Motor neuron (in vitro differentiated cells): Measurements from ENCODE around the gene SDC4. TPM values are rescaled to one million over a fixed set of nuclear protein-coding genes. Genes with fewer than 3 reads are reported as not detected.

Source experiments
- ATAC-seq, 8 experiments: fragments of 200-7000 bp; cut with Tn5 transposase; replicated peaks in 6 of 8; 2 replicates each; pipeline ENCODE4 v1.8.0; 2021; ENCODE audit warnings: mild to moderate bottlenecking in 8 of 8, moderate library complexity in 8 of 8
- H3K27ac ChIP-seq, 2 donors: fragments of 250-450 bp; sonication (Bioruptor Pico); 2 replicates each; pipeline ENCODE4 v1.9.0; 2021; ENCODE audit warnings: antibody characterized with exemption in 2 of 2, mild to moderate bottlenecking in 2 of 2, moderate library complexity in 1 of 2
- H3K4me1 ChIP-seq, 2 donors: fragments of 250-450 bp; sonication (Bioruptor Pico); replicated peaks in 1 of 2; 2 replicates each; pipeline ENCODE4 v1.6.1; 2021; ENCODE audit warnings: antibody characterized with exemption in 2 of 2, mild to moderate bottlenecking in 2 of 2, moderate library complexity in 1 of 2
- H3K4me3 ChIP-seq, 5 donors: fragments of 250-450 bp; sonication (Bioruptor Pico); 2 replicates each; pipeline ENCODE4 v1.9.0; 2021; ENCODE audit warnings: antibody characterized with exemption in 5 of 5, mild to moderate bottlenecking in 5 of 5, moderate library complexity in 4 of 5
- WGBS, 10 experiments: fragments of 450-650 bp; shearing (Covaris generic); methylation state at CpG; one replicate each; pipeline ENCODE4 v1.0.0; 2022; 5-methylcytosine and 5-hydroxymethylcytosine counted together
- in situ Hi-C, 9 experiments: fragments of 400-800 bp; cut with MboI; loops; one replicate each; pipeline ENCODE4 v1.15.0; 2021; ENCODE audit warnings: low sequenced_read_pairs in 9 of 9, low pct_unique_long_range_greater_than_20kb in 2 of 9; ENCODE audit not compliant: unreplicated experiment in 9 of 9
- total RNA-seq, 8 experiments: library from RNA; unstranded; fragments of 300-600 nt; gene quantifications; 2 replicates each; pipeline versions ENCODE4 v1.2.3 to v1.2.4, GENCODE V29; 2022

SDC4 gene
- total RNA-seq, 8 experiments from 2014 or later = 1.6 to 94.9 (median 13.3) TPM

GRCh38 chr20:45275338-45275737, 72.9 kb downstream of the SDC4 start:
- ATAC-seq = no peak
- H3K27ac ChIP-seq = no peak overlapping the region
- in situ Hi-C loops = loop anchor here in 6 of 9 experiments (25.0 kb wide), 3 partner anchors 138 to 238 kb away; partner anchors contain the start of genes KCNS1 (in 1 of the 6), WFDC12 (in 1 of the 6) and WFDC5 (in 1 of the 6)
- no peaks in the 10 kb centered on the region for H3K4me1 ChIP-seq
- WGBS, 10 experiments = 0 to 92% (median 77%) methylated on average over 1 to 3 of the region's 3 CpGs; no CpG with 5 or more reads in 1 of the 10 experiments
- H3K4me3 ChIP-seq = no peak overlapping the region

Other genes with a start within 250 kb of the SDC4 start
- gene KCNS1, start 247.3 kb downstream of the SDC4 start, total RNA-seq = under 1 TPM; 0.15 to 0.85 (median 0.34) TPM
- under 1 TPM in 4 of 8 experiments, not detected in 4; 0.29 to 0.66 (median 0.36) TPM for gene WFDC5, start 233.2 kb downstream of the SDC4 start, total RNA-seq
- gene WFDC12, start 224.0 kb downstream of the SDC4 start, total RNA-seq = not detected
- 100 to 1,000 TPM in 1 of 8 experiments, 10 to 100 TPM in 1, not detected in 6; 46.2 to 312 TPM for gene PI3, start 173.5 kb downstream of the SDC4 start, total RNA-seq
- gene SEMG1, start 141.4 kb downstream of the SDC4 start, total RNA-seq = under 1 TPM in 1 of 8 experiments, not detected in 7; 0.05 TPM
- gene SEMG2, start 127.1 kb downstream of the SDC4 start, total RNA-seq = under 1 TPM in 4 of 8 experiments, not detected in 4; 0.05 to 0.20 (median 0.11) TPM
- gene SLPI, start 93.9 kb downstream of the SDC4 start, total RNA-seq = 1,000 to 10,000 TPM in 1 of 8 experiments, 10 to 100 TPM in 1, 1 to 10 TPM in 1, under 1 TPM in 1, not detected in 4; 0.57 to 2,950 (median 22.8) TPM
- under 1 TPM in 1 of 8 experiments, not detected in 7; 0.62 TPM for gene RBPJL, start 41.6 kb downstream of the SDC4 start, total RNA-seq
- gene MATN4, start 40.1 kb downstream of the SDC4 start, total RNA-seq = under 1 TPM in 4 of 8 experiments, not detected in 4; 0.08 to 0.31 (median 0.20) TPM
- gene SYS1, start 14.7 kb upstream of the SDC4 start, total RNA-seq = 10 to 100 TPM; 17.3 to 49.8 (median 21.9) TPM
- 1 to 10 TPM in 6 of 8 experiments, under 1 TPM in 2; 0.81 to 1.8 (median 1.3) TPM for gene TP53TG5, start 29.9 kb upstream of the SDC4 start, total RNA-seq
- 10 to 100 TPM in 5 of 8 experiments, 1 to 10 TPM in 3; 4.8 to 35.4 (median 11.8) TPM for gene DBNDD2, start 59.9 kb upstream of the SDC4 start, total RNA-seq
- gene PIGT, start 67.7 kb upstream of the SDC4 start, total RNA-seq = 100 to 1,000 TPM in 1 of 8 experiments, 10 to 100 TPM in 7; 29.9 to 134 (median 58.8) TPM
- gene WFDC2, start 121.3 kb upstream of the SDC4 start, total RNA-seq = 10 to 100 TPM in 1 of 8 experiments, 1 to 10 TPM in 6, not detected in 1; 1.2 to 10.0 (median 2.6) TPM
- not detected for gene SPINT3, start 167.2 kb upstream of the SDC4 start, total RNA-seq
- gene WFDC6, start 191.1 kb upstream of the SDC4 start, total RNA-seq = not detected
- 1 to 10 TPM in 1 of 8 experiments, under 1 TPM in 5, not detected in 2; 0.27 to 1.1 (median 0.57) TPM for gene EPPIN, start 199.0 kb upstream of the SDC4 start, total RNA-seq
- not detected for gene WFDC8, start 230.9 kb upstream of the SDC4 start, total RNA-seq